Hypothalamus (tissue), 51 donors: ENCODE results near the gene SYNPR.

ENCODE experiments used
- DNase-seq, 51 donors: peaks; one replicate each; lab custom pipeline; 2025; lab: John Stamatoyannopoulos, UW

The SYNPR gene

DNA sequence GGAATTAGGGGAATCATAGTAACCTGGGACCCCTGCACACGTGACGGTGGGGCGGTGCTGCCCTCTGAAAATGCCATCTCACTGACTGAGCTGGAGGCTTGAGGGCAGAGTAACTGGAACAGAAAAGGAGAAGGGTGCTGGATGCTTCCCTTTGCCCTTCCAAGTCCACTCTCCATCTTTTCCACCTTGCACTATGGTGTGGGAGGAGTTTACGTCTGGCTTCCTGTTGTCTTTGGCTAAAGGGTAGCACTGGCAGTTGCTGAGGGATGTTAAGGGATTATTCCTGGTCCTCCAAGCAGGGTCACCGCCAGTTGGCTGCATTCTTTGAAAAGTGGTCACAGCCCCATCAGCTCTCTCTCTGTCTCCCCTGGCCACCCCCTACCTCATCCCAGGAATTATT lies 245.0 kb downstream of the SYNPR start:
- DNase-seq: no peak

DNA sequence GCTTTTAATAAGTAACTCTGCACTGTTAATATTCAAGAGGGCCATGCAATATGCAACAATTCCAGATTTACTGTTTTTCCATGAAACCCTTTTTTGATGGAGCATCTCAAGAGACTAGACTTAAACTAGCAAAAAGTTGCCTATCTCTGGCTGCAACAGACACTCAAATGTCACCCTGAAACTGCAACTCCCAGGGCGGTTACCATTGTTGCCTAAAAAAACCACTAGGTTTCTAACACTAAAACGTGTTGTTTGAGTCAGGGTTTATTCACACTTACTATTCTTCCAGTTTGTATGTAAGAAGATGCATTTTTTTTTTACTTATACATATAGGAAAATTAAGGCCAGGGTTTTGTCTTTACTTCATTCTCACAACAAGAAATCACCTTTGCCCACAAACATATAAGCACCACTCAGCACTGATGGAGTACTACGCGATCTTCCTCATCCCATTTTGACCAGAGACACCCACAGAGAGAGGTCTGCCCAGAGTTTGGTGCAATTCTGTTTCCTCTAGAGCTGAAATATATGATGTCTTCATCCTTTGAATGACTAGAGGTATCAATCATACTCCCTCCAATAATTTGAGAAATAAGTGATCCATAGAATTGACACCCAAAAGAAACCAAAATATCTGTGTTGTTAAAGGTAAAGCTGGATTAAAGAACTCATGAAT lies 250.4 kb downstream of the SYNPR start:
- DNase-seq: no peak

DNA sequence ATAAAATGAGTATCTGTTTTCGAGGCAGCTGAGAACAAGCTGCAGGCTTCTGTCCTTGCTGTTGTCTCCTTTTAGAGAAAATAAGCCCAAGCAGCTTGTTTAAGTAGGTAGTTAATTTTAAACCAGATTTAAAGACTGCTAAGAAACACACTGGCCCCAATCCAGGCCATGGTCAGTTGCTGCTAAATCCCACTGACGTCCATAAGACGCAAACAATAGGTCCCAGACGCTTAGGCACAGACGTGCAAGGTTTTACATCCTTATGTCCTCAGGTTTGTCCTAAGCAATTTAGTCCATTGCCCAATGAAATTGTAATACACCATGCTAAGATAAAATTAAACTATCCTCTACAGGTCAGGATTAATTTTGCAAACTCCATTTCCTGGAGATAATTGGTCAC lies 254.4 kb downstream of the SYNPR start:
- DNase-seq: no peak

DNA sequence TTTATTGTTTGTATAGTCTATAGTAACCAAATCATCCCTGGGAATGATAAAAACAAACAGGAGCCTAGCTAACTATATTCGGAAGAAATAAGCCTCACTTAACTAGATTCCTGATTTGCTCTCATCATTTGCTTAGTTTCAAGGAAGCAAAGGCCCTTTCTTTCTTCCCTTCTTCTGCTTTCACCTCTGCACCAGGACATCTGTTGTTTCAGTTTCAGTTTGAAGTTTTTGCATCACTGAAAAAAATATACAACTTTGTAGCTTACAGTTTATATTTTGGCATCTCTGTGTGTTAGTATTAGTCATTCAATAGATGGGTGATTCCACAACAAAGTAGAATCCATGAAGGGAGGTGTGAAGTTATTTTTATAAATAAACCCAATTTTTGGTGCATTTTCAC lies 260.8 kb downstream of the SYNPR start:
- DNase-seq: no peak

DNA sequence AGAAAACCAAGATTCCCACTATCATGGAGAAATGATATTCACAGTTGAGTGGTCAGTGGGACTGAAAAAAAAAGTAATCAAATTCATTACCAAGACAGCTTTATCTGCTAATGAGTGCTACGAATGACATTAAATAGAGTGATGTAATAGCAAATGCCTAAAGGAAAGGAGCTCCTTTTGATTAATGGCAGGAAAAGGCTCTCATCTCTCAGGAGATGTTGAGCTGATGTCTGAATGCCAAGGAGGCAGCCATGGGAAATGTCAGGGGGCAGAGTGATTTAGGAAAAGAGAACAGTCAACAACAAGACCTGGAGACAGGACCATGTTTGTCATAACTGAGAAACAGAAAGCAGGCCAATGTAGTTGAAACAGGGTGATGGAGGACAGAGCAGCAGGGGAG lies 277.7 kb downstream of the SYNPR start:
- no peak for DNase-seq

DNA sequence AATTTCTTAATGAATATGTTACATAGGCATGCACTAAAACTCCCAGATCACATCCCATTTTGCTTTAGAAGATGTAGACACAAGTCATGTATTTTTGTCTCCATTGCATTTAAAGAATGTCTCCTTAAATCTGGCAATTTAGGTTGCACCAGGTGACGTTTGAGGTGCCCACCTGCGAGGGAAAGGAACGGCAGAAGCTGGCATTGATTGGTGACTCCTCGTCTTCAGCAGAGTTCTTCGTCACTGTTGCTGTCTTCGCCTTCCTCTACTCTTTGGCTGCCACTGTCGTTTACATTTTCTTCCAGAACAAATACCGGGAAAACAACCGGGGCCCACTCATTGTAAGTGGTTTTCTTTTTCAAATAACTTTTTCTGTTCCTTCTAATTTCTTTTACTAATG lies 278.3 kb downstream of the SYNPR start:
- DNase-seq: no peak

DNA sequence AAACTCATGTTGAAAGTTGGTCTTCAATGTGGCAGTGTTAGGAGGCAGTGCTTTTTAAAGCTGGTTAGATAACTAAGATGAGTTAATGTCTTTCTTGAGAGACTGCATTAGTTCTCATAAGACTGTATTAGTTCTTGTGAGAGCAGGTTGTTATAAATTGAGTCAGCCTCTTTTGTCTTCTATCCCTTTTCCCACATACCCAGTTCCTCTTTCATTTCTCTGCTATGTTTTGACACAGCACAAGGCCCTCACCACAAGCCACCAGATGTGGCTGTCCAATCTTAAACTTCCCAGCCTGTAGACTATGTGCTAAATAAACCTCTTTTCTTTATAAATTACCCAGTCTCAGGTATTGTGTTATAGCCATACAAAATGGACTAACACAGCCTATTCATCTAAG lies 279.8 kb downstream of the SYNPR start:
- no peak for DNase-seq

DNA sequence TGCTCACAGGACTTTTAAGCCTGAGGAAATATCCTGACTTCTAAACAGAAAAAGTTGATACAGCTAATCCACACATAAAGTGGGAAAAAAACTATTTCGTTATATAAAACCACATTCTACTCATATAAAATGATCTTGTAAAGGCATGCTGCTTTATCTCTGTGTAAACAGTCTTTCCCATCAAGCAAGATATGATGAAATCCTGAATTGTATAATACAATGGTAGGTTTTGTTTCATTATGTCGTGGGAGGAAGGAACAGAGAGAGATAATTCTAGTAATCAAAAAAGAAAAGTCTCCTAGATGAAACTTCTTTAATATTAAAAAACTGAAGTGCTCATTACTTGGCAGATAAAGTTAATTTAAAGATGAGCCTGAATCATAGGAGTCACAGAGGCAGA lies 281.8 kb downstream of the SYNPR start:
- DNase-seq: no peak

DNA sequence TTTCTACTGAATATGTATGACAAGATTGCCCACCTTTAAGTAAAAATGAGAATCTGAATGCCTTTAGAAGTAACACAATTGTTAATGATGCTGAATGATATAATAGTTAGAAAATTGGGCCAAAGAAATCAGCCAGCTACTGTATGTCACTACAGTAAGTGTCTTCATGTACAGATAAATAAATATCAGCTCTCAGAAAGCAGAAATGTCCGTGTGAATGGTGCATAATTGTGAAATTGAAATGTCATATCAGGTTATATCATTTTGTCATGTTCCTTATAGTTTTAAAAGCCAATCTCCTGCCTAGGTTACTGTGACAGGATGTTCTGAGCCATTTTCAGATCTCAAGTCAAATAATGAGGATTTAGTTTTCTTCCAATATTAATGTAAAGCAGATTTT lies 283.8 kb downstream of the SYNPR start:
- DNase-seq: no peak

DNA sequence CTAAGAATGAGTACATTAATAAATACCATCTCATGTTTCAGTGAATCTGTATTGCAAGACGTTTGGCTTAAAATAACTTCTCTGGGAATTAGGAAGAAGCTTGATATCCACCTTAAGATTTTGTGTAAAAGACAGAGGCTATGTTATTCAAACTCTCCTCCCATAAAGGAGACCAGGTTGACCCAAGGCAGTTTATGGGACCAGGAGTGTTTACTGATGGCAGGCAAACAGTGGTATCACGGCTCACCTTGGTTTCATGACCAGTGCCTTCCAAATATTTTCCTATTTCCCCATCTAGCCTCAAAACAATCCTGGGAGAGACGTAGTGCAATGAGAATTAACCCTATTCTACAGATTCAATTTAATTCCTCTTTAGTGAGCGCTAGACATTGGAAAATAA lies 284.2 kb downstream of the SYNPR start:
- DNase-seq: no peak

DNA sequence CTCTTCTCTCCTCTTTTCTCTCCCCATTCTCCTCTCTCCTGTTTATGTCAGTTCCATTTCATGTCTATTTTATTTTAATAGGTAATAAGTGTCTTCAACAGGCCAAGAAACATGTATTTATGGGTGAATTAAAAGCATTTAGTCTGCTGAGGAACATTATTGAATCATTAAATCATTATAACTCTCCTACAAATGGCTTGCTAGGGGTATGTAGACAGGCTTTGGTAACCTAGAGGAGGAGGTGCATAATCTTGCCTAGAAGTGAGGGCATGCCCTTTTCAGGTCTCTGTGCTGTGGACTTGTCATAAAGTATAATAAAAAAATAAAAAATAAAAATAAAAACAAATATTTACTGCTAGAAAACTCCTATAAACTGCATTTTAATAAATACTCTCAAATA lies 285.5 kb downstream of the SYNPR start:
- DNase-seq: no peak

DNA sequence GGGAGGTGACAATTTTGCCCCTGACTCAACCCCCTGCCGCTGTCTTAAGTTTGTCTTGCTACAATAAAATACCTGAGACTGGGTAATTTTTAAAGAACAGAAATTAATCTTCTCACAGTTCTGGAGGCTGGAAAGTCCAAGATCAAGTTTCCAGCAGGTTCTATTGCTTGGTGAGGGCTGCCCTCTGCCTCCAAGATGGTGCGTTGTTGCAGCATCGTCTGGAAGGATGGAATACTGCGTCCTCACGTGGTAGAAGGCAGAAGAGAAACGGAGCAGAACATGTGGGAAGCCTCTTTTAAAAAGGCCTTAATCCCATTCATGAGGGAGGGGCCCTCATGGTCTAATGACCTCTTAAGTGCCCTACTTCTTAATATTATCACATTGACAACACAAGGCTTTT lies 287.1 kb downstream of the SYNPR start:
- DNase-seq: no peak

DNA sequence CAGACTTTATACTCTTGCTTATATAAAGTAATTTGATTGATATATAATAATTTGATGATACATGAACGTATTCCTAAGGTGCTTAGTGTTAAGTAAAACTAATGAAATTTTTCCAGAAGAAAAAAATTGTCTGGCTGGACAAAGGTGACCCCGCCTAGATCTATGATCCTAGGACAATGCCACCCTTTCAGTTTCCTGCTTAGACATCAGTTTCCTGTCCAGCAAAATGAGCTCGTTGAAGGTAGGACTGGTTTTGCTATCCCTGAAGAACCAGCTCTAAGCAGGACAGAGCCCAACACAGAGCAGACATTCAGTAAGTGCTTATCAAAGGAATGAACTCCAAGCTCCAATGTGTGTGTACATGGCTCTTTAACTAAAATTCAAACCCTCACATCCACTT lies 293.6 kb downstream of the SYNPR start:
- DNase-seq: no peak

DNA sequence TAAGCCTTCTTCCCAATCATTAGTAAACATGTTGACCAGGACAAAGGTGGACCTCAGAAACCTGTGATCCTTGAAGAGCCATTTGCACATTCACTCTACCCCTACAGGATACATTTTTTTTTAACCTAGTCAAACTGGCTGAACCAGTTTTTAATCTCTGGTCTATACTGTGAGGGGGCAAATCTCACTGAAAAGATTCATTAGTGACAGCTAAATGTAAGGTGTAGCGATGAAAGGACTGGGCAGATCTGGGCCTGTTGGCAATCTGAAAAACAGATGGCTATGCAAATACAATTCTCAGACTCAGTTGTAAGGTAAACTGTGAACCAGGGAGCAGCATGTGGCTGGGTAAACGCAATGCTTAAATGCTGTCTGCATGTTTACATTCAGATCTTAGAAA lies 298.7 kb downstream of the SYNPR start:
- no peak for DNase-seq

DNA sequence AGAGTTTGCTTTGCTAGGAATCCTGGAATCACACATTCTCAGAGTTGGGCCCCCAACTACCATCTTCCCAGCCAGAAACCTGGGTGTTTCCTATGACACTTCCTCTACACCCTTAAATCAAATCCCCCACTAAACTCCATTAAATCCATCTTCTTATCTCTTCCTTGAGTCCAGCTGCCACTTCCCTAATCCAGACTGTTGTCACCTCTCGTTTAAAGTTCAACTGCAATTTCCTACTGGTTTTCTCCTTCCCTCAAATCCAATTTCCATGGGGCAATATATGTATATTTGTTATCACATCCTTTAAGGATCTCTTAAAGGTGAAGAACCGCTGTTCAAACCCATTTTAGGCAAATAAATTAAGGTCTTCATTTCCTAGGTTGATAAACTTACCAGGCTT lies 300.8 kb downstream of the SYNPR start:
- no peak for DNase-seq

DNA sequence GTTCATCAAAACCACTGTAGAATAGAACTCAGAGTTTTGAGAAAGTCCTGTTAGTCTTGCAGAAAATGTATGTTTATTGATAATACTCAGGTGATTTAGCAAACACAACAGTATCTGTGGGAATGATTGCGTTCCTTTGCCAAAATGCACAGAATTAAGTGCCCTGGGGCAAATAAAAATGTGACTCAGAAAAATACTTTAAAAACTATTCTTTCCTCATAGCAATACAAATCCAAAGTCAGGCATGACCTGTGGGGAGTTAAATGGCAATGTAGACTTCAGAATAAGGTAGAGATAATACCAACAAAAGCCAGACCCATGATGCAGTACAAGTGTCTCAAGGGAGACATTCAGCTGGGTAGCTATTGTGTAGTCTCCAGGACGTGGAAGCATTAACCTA lies 302.0 kb downstream of the SYNPR start:
- DNase-seq: no peak

DNA sequence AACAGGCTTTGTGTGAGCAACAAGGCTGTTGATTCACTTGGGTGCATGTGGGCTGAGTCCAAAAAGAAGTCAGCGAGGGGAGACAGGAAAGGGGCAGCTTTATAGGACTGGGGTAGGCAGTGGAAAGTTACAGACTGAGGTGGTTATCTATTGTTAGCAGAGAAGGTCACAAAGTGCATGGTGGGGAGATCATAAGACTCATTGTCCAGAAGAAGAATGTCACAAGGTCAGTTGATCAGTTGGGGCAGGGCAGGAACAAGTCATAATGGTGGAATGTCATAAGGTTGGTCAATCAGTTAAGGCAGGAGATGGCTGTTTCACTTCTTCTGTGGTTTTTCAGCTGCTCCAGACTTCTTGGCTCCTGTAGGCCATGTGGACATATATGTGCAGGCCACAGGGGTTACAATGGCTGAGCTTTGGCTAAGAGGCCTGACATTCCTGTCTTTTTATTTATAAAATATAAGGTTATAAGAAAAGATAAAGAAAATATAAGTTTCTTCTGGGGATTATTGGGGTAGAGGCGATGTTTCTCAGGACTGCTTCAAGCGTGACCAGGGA lies 304.9 kb downstream of the SYNPR start:
- no peak for DNase-seq

DNA sequence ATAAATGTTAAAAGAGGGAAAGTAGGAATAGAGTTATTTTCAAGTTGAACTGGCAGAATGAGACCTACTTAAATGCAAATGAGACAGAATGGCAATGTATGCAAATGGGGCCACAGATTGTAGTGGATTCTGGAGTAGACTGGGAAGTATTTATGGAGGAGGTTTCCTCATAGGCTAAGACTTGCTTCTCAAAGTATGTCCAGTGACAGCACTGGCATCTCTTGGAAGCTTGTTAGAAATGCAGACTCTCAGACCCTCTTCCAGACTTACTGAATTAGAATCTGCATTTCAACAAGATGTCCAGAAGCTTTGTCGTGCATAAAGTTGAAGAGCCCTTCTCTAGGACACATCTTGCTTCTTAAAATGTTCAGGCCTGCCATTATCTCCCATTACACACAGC lies 306.6 kb downstream of the SYNPR start:
- no peak for DNase-seq

DNA sequence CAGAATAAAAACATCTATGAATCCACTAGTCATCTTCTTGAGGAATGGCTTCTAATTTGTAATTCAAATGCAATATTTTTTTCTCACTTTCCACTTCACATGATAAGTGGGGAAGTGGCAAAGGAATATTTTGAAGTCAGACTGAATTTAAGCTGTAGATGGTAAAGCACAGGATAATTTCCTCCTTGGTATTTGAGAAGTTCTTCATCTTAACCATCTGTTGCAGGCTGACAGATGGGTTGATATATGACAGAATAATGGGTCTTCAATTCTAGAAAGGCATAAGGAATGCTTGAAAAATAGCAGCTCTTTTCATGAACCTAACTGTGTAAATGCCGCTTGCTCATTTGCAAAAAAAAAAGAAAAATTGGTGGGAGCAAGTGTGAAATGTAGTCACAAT lies 307.8 kb downstream of the SYNPR start:
- DNase-seq: no peak

DNA sequence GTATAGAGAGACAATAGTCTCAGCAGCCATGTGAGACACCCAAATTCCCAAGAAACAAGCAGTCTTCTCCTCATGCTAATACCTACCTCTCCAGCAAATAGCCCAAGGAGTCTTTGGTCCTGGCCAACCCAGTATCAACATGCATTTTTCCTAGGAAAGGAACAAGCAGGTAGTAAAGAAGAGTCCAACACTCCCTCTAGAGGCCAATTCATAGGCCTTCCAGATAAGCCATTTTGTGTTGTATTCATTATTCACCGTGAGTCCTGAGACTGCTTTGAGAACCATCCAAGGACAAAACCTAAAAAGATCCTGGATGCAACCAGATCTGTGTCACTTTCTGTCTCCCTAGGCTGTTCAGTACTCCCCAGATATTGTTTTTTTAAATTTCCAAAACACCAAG lies 310.8 kb downstream of the SYNPR start:
- DNase-seq: no peak

DNA sequence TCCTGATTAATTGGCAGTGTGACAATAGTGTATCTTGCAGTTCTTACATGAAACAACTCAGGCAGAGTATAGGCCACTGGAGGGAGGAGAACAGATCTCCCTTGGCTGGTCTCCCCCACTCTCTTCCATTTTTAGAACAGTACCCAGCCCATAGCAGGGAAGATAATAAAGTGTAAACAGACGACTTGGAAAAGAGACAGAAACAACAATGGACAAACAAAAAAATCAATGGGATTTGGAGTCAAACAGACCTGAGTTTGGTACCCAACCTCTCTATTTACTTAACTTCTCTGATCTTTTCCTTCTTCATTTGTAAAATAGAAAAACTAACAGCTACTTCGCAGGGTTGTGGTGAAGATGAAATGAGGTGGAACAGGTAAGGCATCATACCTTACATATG lies 315.7 kb downstream of the SYNPR start:
- DNase-seq: no peak

DNA sequence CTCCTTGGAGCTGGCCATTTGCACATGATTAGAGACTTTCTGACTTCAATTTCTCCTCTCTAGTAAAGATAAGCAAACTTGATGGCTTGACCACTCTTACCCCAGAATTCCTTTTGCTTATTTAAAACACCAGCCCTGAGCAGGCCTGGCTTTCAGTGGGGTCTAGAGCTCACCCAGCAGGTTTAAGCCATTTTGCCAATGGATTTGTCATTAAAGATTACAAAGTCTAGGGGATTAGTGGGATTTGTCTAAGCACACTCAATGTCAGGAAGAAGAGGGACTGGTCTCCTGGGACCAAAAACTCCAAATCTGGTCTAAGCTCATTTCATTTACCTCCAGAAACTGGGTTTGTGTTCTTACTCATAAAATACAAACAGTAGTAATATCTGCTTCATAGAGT lies 317.1 kb downstream of the SYNPR start:
- DNase-seq: no peak

DNA sequence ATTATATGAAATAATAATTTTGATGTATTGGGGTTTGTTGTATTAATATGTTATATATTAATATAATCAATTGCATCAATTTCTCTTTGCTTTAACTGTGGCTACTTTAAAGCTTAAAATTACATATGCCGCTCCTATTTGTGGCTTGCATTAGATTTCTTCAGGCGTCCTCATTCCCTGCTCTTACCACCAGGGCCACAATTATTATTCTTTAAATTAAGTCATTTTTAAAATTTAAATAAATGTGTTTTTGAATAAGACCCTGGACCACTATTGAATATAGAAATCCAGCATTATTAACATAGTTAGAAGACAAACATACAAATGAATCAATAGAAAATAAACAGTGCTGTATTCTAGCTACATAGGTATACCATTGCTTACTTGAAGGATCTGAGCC lies 318.9 kb downstream of the SYNPR start:
- no peak for DNase-seq
